ENCODE results near the gene MAP3K10. TPM values are rescaled to one million over a fixed set of nuclear protein-coding genes. Genes with fewer than 3 reads are reported as not detected.
A peak's percentile ranks its signal among the peaks of the same experiment; 100 is the strongest.

MAP3K10 gene
- total RNA-seq, 4 donors from 2014 or later: 10.8 to 19.5 (median 11.9) TPM

DNA sequence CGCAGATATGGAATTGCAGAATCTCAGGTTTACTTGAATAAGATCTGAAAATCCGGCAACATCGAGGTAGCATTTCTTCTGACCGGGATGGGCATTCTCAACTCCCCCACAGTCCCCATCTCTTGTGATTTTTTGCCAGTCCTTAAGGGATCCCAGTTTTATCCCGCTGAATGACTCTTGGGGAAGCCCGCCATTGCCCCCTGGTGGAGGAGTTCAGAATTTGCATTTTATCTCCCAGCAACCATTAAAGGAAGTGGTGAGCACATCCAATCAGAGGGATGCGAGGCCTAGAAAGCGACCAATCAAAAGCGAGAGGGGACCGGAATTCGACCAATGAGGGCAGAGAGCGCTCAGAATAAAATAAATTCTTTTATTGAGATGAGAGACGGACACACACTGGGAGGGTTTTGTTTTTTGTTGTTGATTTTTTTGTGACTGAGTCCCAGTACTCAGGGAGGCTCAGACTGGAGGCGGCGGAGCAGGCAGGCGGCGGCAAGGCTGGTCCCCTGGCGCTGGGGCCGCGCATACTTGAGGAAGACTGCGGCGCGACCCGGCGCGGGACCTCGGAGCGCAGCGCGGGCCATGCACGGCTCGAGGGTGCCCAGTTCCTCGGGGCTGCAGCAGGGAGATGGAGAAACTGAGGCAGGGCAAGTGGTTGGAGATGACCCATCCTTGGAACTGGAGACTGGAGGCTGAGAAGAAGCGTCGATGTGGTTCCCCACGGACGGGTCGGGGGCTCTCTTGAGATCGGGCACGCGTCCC lies 30.8 kb downstream of the MAP3K10 start:
- intact Hi-C loops (cut with DNase I; ENCODE audit: low total_unique reads): loop anchor here (2.0 kb wide), 1 partner anchor 29 kb away; no protein-coding TSS in a partner anchor
- DNase-seq: peak; percentile 82
- 10 to 66% methylated on average over 4 to 41 of the region's 41 CpGs for WGBS, 2 donors (ENCODE audit: low coverage in 1 of 2)
- no peak overlapping the region for H3K27ac ChIP-seq
- no peak overlapping the region for H3K4me3 ChIP-seq
- no peaks in the 10 kb centered on the region for H3K36me3 ChIP-seq
- in situ Hi-C loops (cut with MboI; ENCODE audit: low pct_ligation_motif_present in 1 of 4, low pct_unique_long_range_greater_than_20kb in 1 of 4, low sequenced_read_pairs in 3 of 4): loop anchor here in 3 of 4 donors (10.0 kb wide), 2 partner anchors 77 to 87 kb away; no protein-coding TSS in a partner anchor
- TF ChIP-seq, protein P1, sequence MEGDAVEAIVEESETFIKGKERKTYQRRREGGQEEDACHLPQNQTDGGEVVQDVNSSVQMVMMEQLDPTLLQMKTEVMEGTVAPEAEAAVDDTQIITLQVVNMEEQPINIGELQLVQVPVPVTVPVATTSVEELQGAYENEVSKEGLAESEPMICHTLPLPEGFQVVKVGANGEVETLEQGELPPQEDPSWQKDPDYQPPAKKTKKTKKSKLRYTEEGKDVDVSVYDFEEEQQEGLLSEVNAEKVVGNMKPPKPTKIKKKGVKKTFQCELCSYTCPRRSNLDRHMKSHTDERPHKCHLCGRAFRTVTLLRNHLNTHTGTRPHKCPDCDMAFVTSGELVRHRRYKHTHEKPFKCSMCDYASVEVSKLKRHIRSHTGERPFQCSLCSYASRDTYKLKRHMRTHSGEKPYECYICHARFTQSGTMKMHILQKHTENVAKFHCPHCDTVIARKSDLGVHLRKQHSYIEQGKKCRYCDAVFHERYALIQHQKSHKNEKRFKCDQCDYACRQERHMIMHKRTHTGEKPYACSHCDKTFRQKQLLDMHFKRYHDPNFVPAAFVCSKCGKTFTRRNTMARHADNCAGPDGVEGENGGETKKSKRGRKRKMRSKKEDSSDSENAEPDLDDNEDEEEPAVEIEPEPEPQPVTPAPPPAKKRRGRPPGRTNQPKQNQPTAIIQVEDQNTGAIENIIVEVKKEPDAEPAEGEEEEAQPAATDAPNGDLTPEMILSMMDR (IDR thresholded peaks at IDR 0.05): peak; percentile 87 to 96 (median 92)
- TF ChIP-seq EP300 (IDR thresholded peaks at IDR 0.05; ENCODE audit: low read depth): no peak
- no peaks in the 10 kb centered on the region for H3K9me3 ChIP-seq
- peaks cover 7 to 30% (median 26%) of the 10 kb centered on the region in 4 donors for H3K4me1 ChIP-seq
- peaks cover 87% of the 10 kb centered on the region for H3K27me3 ChIP-seq

DNA sequence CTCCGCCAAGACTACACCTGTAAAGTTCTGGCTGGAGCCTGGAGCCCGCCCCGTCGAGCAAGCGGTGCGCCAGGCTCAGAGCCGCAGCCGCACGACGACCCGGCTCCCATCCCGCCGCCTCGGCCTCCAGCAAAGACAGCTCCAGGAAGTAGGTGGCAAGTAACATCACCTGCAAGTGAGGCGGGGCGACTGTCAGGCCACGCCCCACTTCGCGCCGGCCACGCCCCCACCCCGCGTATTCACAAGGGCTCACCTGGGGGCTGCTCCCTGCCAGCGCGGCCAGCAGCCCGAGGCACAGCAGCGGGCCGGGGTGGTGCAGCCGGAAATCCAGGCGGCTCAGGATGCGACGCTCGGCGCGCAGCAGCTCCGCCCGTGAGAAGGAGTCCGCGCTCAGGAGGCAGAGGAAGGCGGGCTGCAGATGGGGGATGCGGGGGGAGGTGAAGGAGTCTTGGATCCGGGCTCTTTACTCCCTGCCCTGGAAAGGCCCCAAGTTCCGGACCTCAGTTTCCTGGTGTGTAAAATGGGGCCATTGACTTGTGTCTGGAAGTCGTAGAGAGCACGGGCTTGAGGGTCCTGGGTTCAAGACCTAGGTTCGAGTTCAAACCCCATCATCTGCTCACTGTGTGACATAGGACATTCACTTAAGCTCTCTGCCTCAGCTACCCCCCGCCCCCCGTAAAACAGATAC lies 32.1 kb downstream of the MAP3K10 start:
- DNase-seq: peak; percentile 67
- no peak overlapping the region for H3K4me3 ChIP-seq
- in situ Hi-C loops (cut with MboI; ENCODE audit: low pct_ligation_motif_present in 1 of 4, low pct_unique_long_range_greater_than_20kb in 1 of 4, low sequenced_read_pairs in 3 of 4): loop anchor here in 3 of 4 donors (10.0 kb wide), 2 partner anchors 78 to 88 kb away; no protein-coding TSS in a partner anchor

DNA sequence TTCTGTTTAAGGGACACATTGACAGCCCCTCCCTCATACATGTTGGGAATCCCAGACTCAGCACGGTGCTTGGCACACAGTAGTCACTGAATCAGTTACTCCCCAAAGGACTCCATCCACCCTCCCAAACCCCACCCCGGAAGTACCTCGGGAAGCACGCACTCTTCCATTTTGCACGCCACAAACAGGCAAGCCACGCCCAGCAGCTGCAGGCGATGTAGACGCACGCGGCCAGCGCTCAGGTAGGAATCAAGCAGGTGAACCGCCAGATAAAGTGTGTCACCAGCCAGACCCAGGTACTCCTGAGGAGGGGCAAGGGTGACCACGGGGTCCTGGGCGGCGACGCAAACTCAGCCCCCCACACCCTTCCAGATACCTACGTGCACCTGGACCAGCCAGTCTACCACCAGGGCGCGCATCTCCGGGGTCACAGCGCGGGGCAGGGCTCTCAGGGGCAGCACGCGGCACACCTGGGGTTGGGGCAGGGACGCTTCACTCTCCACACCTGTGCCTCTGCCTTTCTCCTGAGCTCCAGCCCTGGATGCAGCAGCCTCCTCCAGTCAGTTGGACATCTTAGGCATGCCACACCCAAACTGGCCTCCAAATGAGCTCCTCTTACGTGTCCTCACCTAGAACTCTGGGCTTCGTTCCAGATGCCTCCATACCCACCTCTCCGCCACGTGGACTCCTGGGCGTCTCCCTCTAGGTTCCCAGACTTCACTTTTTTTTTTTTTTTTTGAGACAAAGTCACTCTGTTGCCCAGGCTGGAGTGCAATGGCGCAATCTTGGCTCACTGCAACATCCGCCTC lies 33.3 kb downstream of the MAP3K10 start:
- 60 to 72% methylated on average over 3 to 32 of the region's 32 CpGs for WGBS, 2 donors (ENCODE audit: low coverage in 1 of 2)

More for the DNA sequence above, 32.1 kb downstream of the MAP3K10 start:
- Histone ChIP-seq H3K27me3 (peaks cover 86% of the 10 kb centered on the region), H3K9me3 (no peaks in the 10 kb centered on the region), H3K4me1 (peaks cover 7 to 22% (median 17%) of the 10 kb centered on the region in 4 donors), H3K27ac (no peak overlapping the region), H3K36me3 (no peaks in the 10 kb centered on the region)
- TF ChIP-seq POLR2AphosphoS5 (IDR thresholded peaks at IDR 0.05) (peak; percentile 34 to 44 (median 44)), EP300 (IDR thresholded peaks at IDR 0.05; ENCODE audit: low read depth) (no peak), POLR2A (IDR thresholded peaks at IDR 0.05) (peak; percentile 17)
- intact Hi-C loops (cut with DNase I; ENCODE audit: low total_unique reads): no loop called here
- WGBS, 2 donors (ENCODE audit: low coverage in 1 of 2): 30 to 42% methylated on average over 2 to 42 of the region's 48 CpGs

More for the DNA sequence above, 33.3 kb downstream of the MAP3K10 start:
- Histone ChIP-seq H3K27ac (no peak overlapping the region), H3K4me1 (peaks cover 7 to 21% (median 17%) of the 10 kb centered on the region in 4 donors), H3K27me3 (peaks cover 74% of the 10 kb centered on the region), H3K9me3 (no peaks in the 10 kb centered on the region), H3K36me3 (no peaks in the 10 kb centered on the region), H3K4me3 (no peak overlapping the region)
- TF ChIP-seq, protein P1 (IDR thresholded peaks at IDR 0.05): no peak
- intact Hi-C loops (cut with DNase I; ENCODE audit: low total_unique reads): no loop called here
- DNase-seq: no peak
- in situ Hi-C loops (cut with MboI; ENCODE audit: low pct_ligation_motif_present in 1 of 4, low pct_unique_long_range_greater_than_20kb in 1 of 4, low sequenced_read_pairs in 3 of 4): loop anchor here (5.0 to 10.0 kb wide), 3 partner anchors 80 to 90 kb away; no protein-coding TSS in a partner anchor
